Skeletal muscle tissue (tissue), 4 donors: Measurements from ENCODE around the gene RCOR3. TPM values are rescaled to one million over a fixed set of nuclear protein-coding genes. Genes with fewer than 3 reads are reported as not detected.

Experiments
- H3K27ac ChIP-seq: one replicate; pipeline ENCODE4 v1.7.0; 2013; ENCODE audit warnings: mild to moderate bottlenecking, low read depth, low read length, inconsistent platforms
- H3K27me3 ChIP-seq, 3 donors: one replicate each; pipeline ENCODE4 v1.7.0; 2013; ENCODE audit warnings: low read length in 3 of 3; ENCODE audit not compliant: control insufficient read depth in 3 of 3, insufficient read depth in 3 of 3
- H3K36me3 ChIP-seq, 3 donors: one replicate each; pipeline ENCODE4 v1.7.0; 2013; ENCODE audit warnings: low read length in 3 of 3; ENCODE audit not compliant: control insufficient read depth in 3 of 3, insufficient read depth in 3 of 3
- H3K4me1 ChIP-seq, 3 donors: one replicate each; pipeline ENCODE4 v1.7.0; 2013; ENCODE audit warnings: low read length in 3 of 3, mild to moderate bottlenecking in 3 of 3; ENCODE audit not compliant: control insufficient read depth in 3 of 3, insufficient read depth in 3 of 3
- H3K4me3 ChIP-seq, 3 donors: one replicate each; pipeline ENCODE4 v1.7.0; 2013; ENCODE audit warnings: low read length in 3 of 3
- H3K9ac ChIP-seq, 3 donors: one replicate each; pipeline ENCODE4 v1.7.0; 2013; ENCODE audit warnings: low read length in 3 of 3, mild to moderate bottlenecking in 3 of 3, moderate library complexity in 2 of 3, low read depth in 1 of 3
- H3K9me3 ChIP-seq, 3 donors: one replicate each; pipeline ENCODE4 v1.7.0; 2013; ENCODE audit warnings: low read length in 3 of 3; ENCODE audit not compliant: control insufficient read depth in 3 of 3
- total RNA-seq: library from RNA; depleted of rRNA; stranded (reverse); fragments of >200 nt; gene quantifications from one replicate; pipeline ENCODE4 v1.2.3, GENCODE V29; 2014
- donor health status: Osteomylitis.

The RCOR3 gene
- total RNA-seq, 1 donor from 2014 or later, result 38.6 TPM

GRCh38 chr1:211336161-211336560, 77.0 kb downstream of the RCOR3 start:
- H3K4me1 ChIP-seq, result peaks cover 4 to 11% (median 9%) of the 10 kb centered on the region in 3 donors
- H3K27me3 ChIP-seq, result no peaks in the 10 kb centered on the region
- no peaks in the 10 kb centered on the region for H3K9me3 ChIP-seq
- no peak overlapping the region for H3K27ac ChIP-seq
- no peaks in the 10 kb centered on the region for H3K36me3 ChIP-seq
- H3K4me3 ChIP-seq, result no peak overlapping the region
- no peak overlapping the region for H3K9ac ChIP-seq

GRCh38 chr1:211336775-211337174, 77.6 kb downstream of the RCOR3 start:
- Histone ChIP-seq H3K9me3 (no peaks in the 10 kb centered on the region), H3K4me3 (no peak overlapping the region), H3K9ac (no peak overlapping the region), H3K27me3 (no peaks in the 10 kb centered on the region), H3K27ac (no peak overlapping the region), H3K4me1 (peaks cover 4 to 11% (median 9%) of the 10 kb centered on the region in 3 donors), H3K36me3 (no peaks in the 10 kb centered on the region)

GRCh38 chr1:211337430-211338223, 78.5 kb downstream of the RCOR3 start:
- H3K36me3 ChIP-seq, result no peaks in the 10 kb centered on the region
- H3K9me3 ChIP-seq, result no peaks in the 10 kb centered on the region
- H3K4me3 ChIP-seq, result no peak overlapping the region
- no peaks in the 10 kb centered on the region for H3K27me3 ChIP-seq
- no peak overlapping the region for H3K27ac ChIP-seq
- no peak overlapping the region for H3K9ac ChIP-seq
- peaks cover 3 to 5% (median 4%) of the 10 kb centered on the region in 3 donors for H3K4me1 ChIP-seq

GRCh38 chr1:211338224-211338620, 79.1 kb downstream of the RCOR3 start:
- Histone ChIP-seq H3K9ac (no peak overlapping the region), H3K27ac (no peak overlapping the region), H3K4me1 (peaks cover 3 to 5% (median 4%) of the 10 kb centered on the region in 3 donors), H3K27me3 (no peaks in the 10 kb centered on the region), H3K9me3 (no peaks in the 10 kb centered on the region), H3K36me3 (no peaks in the 10 kb centered on the region), H3K4me3 (no peak overlapping the region)

GRCh38 chr1:211339631-211340041, 80.5 kb downstream of the RCOR3 start:
- H3K27ac ChIP-seq, result no peak overlapping the region
- no peak overlapping the region for H3K9ac ChIP-seq
- peaks cover 3 to 5% (median 4%) of the 10 kb centered on the region in 3 donors for H3K4me1 ChIP-seq

GRCh38 chr1:211340622-211341507, 81.7 kb downstream of the RCOR3 start:
- Histone ChIP-seq H3K36me3 (no peaks in the 10 kb centered on the region), H3K4me1 (peaks cover 0 to 7% (median 3%) of the 10 kb centered on the region in 3 donors), H3K9ac (no peak overlapping the region), H3K4me3 (no peak overlapping the region), H3K27ac (no peak overlapping the region), H3K27me3 (no peaks in the 10 kb centered on the region), H3K9me3 (no peaks in the 10 kb centered on the region)

More at GRCh38 chr1:211339631-211340041, 80.5 kb downstream of the RCOR3 start:
- no peaks in the 10 kb centered on the region for H3K9me3 ChIP-seq
- H3K4me3 ChIP-seq, result no peak overlapping the region
- no peaks in the 10 kb centered on the region for H3K27me3 ChIP-seq
- H3K36me3 ChIP-seq, result no peaks in the 10 kb centered on the region

GRCh38 chr1:211341999-211342398, 82.8 kb downstream of the RCOR3 start:
- Histone ChIP-seq H3K9me3 (no peaks in the 10 kb centered on the region), H3K36me3 (no peaks in the 10 kb centered on the region), H3K4me1 (peaks cover 0 to 6% (median 3%) of the 10 kb centered on the region in 3 donors), H3K4me3 (no peak overlapping the region), H3K27ac (no peak overlapping the region), H3K27me3 (no peaks in the 10 kb centered on the region), H3K9ac (no peak overlapping the region)

- peaks cover 0 to 6% (median 3%) of the 10 kb centered on the region in 3 donors for H3K4me1 ChIP-seq
- H3K9ac ChIP-seq, result no peak overlapping the region
- H3K9me3 ChIP-seq, result no peaks in the 10 kb centered on the region
- H3K36me3 ChIP-seq, result no peaks in the 10 kb centered on the region
- H3K4me3 ChIP-seq, result no peak overlapping the region
- no peak overlapping the region for H3K27ac ChIP-seq
- no peaks in the 10 kb centered on the region for H3K27me3 ChIP-seq
Measured at GRCh38 chr1:211343607-211344006, 84.4 kb downstream of the RCOR3 start.

GRCh38 chr1:211344152-211344618, 85.0 kb downstream of the RCOR3 start:
- Histone ChIP-seq H3K9ac (no peak overlapping the region), H3K27me3 (no peaks in the 10 kb centered on the region), H3K36me3 (no peaks in the 10 kb centered on the region), H3K4me1 (peaks cover 0 to 6% (median 3%) of the 10 kb centered on the region in 3 donors), H3K4me3 (no peak overlapping the region), H3K9me3 (no peaks in the 10 kb centered on the region), H3K27ac (no peak overlapping the region)

- no peaks in the 10 kb centered on the region for H3K9me3 ChIP-seq
- no peak overlapping the region for H3K4me3 ChIP-seq
- H3K27ac ChIP-seq, result no peak overlapping the region
- no peaks in the 10 kb centered on the region for H3K27me3 ChIP-seq
- peaks cover 0 to 4% (median 3%) of the 10 kb centered on the region in 3 donors for H3K4me1 ChIP-seq
- no peaks in the 10 kb centered on the region for H3K36me3 ChIP-seq
- H3K9ac ChIP-seq, result no peak overlapping the region
Measured at GRCh38 chr1:211345719-211346118, 86.6 kb downstream of the RCOR3 start.
